ENCODE data around the gene NUDT16L1. TPM values are rescaled to one million over a fixed set of nuclear protein-coding genes. Genes with fewer than 3 reads are reported as not detected.

Gene NUDT16L1
- total RNA-seq, 1 donor from 2014 or later, result 28.9 TPM

DNA sequence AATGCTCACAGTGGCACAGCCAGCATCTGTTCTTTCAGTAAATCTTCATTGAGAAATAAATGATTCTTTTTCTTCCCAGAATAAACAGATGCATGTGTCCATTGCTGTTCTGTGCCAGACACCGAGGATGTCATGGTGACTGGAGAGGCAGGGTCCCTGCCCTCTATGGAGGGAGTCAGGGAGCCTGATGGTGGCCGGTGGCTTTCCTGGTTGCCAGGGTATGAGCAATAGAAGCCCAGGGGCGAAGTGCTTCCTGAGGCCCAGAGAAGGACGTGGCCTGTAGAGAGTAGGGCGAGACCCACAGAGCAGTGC, 29.9 kb upstream of the NUDT16L1 start:
- Mint-ChIP-seq H3K36me3 (ENCODE audit: unreplicated experiment) (peaks cover 5% of the 10 kb centered on the region), H3K27ac (ENCODE audit: unreplicated experiment) (peak overlapping the region; percentile 45), H3K27me3 (ENCODE audit: unreplicated experiment) (no peaks in the 10 kb centered on the region), H3K9me3 (ENCODE audit: unreplicated experiment) (no peaks in the 10 kb centered on the region), H3K4me1 (ENCODE audit: unreplicated experiment) (peaks cover 13% of the 10 kb centered on the region), H3K4me3 (ENCODE audit: unreplicated experiment) (no peak overlapping the region)
- TF ChIP-seq, protein P1, sequence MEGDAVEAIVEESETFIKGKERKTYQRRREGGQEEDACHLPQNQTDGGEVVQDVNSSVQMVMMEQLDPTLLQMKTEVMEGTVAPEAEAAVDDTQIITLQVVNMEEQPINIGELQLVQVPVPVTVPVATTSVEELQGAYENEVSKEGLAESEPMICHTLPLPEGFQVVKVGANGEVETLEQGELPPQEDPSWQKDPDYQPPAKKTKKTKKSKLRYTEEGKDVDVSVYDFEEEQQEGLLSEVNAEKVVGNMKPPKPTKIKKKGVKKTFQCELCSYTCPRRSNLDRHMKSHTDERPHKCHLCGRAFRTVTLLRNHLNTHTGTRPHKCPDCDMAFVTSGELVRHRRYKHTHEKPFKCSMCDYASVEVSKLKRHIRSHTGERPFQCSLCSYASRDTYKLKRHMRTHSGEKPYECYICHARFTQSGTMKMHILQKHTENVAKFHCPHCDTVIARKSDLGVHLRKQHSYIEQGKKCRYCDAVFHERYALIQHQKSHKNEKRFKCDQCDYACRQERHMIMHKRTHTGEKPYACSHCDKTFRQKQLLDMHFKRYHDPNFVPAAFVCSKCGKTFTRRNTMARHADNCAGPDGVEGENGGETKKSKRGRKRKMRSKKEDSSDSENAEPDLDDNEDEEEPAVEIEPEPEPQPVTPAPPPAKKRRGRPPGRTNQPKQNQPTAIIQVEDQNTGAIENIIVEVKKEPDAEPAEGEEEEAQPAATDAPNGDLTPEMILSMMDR (IDR thresholded peaks at IDR 0.05), result no peak
- no peak for DNase-seq (ENCODE audit: extremely low spot score, unreplicated experiment)

GRCh38 chr16:4663777-4664465, 29.4 kb upstream of the NUDT16L1 start:
- TF ChIP-seq, protein P1 (IDR thresholded peaks at IDR 0.05), result no peak
- no peak for DNase-seq (ENCODE audit: extremely low spot score, unreplicated experiment)
- peaks cover 13% of the 10 kb centered on the region for H3K4me1 Mint-ChIP-seq (ENCODE audit: unreplicated experiment)
- H3K36me3 Mint-ChIP-seq (ENCODE audit: unreplicated experiment), result peaks cover 5% of the 10 kb centered on the region
- no peak overlapping the region for H3K4me3 Mint-ChIP-seq (ENCODE audit: unreplicated experiment)
- H3K27me3 Mint-ChIP-seq (ENCODE audit: unreplicated experiment), result no peaks in the 10 kb centered on the region
- peak overlapping the region; percentile 45 for H3K27ac Mint-ChIP-seq (ENCODE audit: unreplicated experiment)
- no peaks in the 10 kb centered on the region for H3K9me3 Mint-ChIP-seq (ENCODE audit: unreplicated experiment)

DNA sequence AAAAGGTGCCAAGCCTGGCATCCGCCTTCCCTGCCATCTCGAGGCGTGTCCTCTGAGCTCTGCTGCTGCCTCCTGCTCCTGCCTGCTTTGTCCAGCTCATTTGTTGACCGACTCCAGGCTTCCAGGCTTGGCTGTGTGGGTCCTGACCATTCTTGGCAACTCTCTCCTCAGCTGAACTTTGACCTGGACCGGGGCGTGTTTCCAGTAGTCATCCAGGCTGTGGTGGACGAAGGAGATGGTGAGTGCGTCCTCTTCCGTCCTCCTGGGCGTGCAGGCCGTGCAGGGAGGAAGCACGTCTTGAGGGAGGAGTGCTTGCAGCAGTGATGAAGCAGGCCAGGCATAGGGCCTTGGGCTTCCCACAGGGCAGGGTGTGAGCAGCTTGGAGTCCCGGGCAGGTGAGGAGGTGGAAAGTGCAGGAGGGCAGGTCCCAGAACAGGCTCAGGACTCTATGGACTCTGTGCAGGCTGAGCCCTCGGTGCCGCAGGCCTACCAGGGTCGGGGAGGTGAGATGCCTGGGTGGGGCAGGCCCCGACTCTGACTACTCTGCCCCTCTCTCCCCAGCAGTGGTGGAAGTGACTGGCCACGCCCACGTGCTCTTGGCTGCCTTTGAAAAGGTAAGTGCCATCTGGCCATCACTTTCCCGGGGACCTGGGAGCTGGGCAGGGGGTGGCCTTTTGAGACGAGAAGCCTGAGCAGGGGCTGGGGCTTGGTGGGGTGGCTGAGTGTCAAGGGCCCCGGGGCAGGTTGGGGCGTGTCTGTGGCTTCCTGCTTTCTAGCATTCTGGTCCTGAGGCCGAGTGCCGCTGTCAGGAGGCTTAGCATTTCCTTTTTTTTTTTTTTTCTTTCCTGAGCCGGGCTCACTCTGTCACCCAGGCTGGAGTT, 28.6 kb upstream of the NUDT16L1 start:
- no peaks in the 10 kb centered on the region for H3K27me3 Mint-ChIP-seq (ENCODE audit: unreplicated experiment)
- H3K4me1 Mint-ChIP-seq (ENCODE audit: unreplicated experiment), result peaks cover 13% of the 10 kb centered on the region
- TF ChIP-seq, protein P1 (IDR thresholded peaks at IDR 0.05), result no peak
- H3K4me3 Mint-ChIP-seq (ENCODE audit: unreplicated experiment), result no peak overlapping the region
- no peaks in the 10 kb centered on the region for H3K9me3 Mint-ChIP-seq (ENCODE audit: unreplicated experiment)
- H3K27ac Mint-ChIP-seq (ENCODE audit: unreplicated experiment), result no peak overlapping the region
- peaks cover 9% of the 10 kb centered on the region for H3K36me3 Mint-ChIP-seq (ENCODE audit: unreplicated experiment)
- no peak for DNase-seq (ENCODE audit: extremely low spot score, unreplicated experiment)

- H3K27ac Mint-ChIP-seq (ENCODE audit: unreplicated experiment), result no peak overlapping the region
- H3K4me1 Mint-ChIP-seq (ENCODE audit: unreplicated experiment), result peaks cover 12% of the 10 kb centered on the region
- no peaks in the 10 kb centered on the region for H3K9me3 Mint-ChIP-seq (ENCODE audit: unreplicated experiment)
- no peak overlapping the region for H3K4me3 Mint-ChIP-seq (ENCODE audit: unreplicated experiment)
- H3K36me3 Mint-ChIP-seq (ENCODE audit: unreplicated experiment), result peaks cover 13% of the 10 kb centered on the region
- DNase-seq (ENCODE audit: extremely low spot score, unreplicated experiment), result no peak
- no peaks in the 10 kb centered on the region for H3K27me3 Mint-ChIP-seq (ENCODE audit: unreplicated experiment)
- TF ChIP-seq, protein P1 (IDR thresholded peaks at IDR 0.05), result no peak
Measured at GRCh38 chr16:4666537-4667202, 26.7 kb upstream of the NUDT16L1 start.

Measured in osteocyte (in vitro differentiated cells).